Stromal cell of bone marrow (primary cell): ENCODE results near the gene HSP90AA1.
"Not testable (repeated sequence)": the region's sequence is repeated elsewhere in the genome, so short reads cannot be mapped to it uniquely, and the experiment has no call there.

Source experiments
- DNase-seq: peaks from one replicate; pipeline ENCODE4 v3.0.0-alpha.2; 2012; ENCODE audit warnings: low read depth

The HSP90AA1 gene

DNA sequence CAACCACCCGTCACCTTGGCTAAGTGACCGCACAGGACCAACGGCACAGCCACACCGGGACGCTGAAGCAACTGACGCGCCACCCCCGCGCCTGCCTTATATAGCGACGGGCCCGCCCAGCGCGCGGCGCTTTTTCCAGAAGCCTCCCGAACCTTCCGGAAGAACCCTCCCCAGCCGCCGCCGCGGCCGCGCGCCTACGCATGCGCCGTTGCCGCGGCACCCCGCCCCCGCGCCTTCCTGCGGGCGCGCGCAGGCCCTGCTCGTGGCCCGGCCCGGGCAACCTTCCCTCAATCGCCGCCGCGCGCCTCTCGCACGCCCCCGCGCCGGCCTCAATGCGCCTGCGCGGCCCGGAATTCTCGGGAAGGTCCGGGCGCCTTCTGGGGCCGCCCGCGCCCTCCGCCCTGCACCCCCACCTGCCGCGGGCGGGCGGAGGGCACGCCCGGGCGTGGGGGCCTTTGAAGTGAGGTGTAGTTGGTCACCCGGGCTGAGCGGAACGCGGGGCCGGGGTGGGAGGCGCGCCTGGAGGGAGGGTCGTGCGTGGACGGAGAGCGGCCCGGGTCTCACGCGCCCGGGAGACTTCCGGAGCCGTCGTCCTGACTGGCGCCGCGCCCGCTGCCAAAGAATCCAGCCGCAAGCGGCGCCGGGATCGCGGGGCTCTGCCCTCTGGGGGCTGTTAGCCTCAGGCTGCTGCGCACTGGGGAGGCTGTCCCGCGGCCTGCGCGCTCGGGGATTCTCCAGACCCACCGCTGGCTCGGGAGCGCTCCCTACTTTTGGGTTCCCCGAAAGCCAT lies at the start of gene HSP90AA1:
TSS of gene HSP90AA1 (minus strand) at position 73 of the 790 bp plus-strand sequence. CDS start 666 bp downstream, outside the sequence.
- peak; percentile 80 for DNase-seq

DNA sequence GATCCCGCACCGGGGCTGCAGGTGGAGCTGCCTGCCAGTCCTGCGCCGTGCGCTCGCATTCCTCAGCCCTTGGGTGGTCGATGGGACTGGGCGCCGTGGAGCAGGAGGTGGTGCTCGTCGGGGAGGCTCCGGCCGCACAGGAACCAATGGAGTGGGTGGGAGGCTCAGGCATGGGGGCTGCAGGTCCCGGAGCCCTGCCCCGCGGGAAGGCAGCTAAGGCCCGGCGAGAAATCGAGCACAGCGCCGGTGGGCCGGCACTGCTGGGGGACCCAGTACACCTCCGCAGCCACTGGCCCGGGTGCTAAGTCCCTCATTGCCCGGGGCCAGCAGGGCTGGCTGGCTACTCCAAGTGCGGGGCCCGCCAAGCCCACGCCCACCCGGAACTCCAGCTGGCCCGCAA lies 48.6 kb upstream of the HSP90AA1 start:
- not testable (repeated sequence) for DNase-seq

DNA sequence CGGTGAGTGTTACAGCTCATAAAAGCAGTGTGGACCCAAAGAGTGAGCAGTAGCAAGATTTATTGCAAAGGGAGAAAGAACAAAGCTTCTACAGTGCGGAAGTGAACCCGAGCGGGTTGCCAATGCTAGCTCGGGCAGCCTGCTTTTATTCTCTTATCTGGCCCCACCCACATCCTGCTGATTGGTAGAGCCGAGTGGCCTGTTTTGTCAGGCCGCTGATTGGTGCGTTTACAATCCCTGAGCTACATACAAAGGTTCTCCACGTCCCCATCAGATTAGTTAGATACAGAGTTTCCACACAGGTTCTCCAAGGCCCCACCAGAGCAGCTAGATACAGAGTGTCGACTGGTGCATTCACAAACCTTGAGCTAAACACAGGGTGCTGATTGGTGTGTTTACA lies 47.9 kb upstream of the HSP90AA1 start:
- DNase-seq, result not testable (repeated sequence)

DNA sequence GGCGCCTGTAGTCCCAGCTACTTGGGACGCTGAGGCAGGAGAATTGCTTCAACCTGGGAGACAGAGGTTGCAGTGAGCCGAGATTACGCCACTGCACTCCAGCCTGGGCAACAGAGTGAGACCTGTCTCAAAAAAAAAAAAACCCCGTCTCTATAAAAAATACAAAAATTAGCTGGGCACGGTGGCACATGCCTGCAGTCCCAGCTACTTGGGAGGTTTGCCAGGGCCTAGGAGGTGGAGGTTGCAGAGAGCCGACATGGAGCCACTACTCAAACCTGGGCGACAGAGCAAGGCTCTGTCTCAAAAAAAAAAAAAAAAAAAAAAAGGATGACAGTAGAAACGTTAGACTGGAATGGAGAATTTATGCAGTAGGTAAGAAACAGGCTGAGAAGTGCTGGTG lies 47.2 kb upstream of the HSP90AA1 start:
- DNase-seq, result not testable (repeated sequence)

DNA sequence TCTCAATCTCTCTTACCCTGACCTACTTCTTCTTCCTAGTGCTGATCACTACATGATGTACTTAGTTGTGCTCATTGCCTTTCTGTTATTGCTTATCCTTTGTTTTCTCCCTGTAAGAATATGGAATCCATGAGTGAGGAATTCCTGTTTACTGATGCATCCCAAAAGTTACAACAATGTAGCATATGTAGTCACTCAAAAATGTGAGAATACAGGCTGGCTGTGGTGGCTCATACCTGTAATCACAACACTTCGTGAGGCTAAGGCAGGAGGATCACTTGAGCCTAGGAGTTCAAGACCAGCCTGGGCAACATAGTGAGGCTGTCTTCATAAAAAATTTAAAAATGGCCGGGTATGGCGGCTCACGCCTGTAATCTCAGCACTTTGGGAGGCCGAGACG lies 44.9 kb upstream of the HSP90AA1 start:
- no peak for DNase-seq

DNA sequence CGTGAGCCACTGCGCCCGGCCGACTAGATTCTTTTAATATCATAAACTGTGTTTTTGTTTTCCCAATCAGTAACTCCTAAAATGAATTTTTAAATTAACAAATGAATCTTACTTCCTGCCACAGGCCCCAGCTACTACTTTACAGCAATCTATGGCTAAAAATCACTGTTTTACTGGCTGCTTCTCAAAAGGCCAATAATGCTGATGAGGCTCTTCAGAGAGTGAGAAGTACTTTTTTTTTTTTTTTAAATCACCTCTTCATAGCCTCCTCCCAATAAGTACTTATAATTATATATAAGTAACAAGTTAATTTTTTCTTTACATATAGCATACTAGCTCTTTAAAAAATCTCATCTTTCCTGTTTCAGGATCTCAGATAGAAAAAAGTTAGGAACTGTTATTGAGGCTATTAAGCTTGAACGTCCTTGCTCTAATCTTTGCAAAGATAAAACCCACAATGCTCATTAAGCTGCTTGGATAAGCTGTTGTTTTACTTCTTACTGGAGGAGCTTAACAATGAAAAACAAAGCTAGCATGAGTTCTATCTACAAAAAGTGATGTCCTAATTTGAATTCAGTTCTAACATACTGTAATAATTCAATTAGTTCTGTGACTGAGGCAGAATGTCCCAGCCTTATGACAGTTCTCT lies 40.1 kb upstream of the HSP90AA1 start:
- DNase-seq, result no peak

DNA sequence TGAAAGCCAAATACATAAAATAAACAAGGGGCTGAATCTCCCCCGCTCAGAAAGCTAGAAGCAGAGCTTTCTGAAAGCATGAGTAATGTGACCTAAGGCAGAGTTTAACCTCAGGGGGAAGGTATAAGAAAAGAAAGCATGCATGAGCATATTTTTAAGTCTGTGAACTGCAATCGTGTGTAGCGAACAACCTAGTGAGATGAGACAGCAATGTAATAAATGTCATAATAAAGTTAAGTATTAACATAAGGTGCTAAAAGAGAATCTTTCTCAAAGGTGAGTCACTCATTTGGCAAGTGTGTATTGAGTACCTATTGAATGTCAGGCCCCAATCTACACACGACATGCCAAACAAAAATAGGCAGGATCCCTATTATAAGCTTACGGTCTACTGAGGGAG lies 38.7 kb upstream of the HSP90AA1 start:
- no peak for DNase-seq

DNA sequence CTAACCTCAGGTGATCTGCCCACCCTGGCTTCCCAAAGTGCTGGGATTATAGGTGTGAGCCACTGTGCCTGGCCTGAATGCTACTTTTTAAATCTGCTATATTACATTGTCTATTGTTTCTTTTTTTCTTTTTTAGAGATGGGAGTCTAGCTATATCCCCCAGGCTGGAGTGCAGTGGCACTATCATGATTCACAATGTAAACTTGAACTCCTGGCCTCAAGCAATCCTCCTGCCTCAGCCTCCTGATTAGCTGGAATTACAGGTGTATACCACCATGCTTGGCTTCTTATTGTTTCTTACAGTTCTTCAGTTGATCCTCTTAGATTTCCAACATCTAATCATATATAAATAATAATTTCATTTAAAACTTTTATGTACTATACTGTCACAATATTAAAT lies 37.6 kb upstream of the HSP90AA1 start:
- no peak for DNase-seq

DNA sequence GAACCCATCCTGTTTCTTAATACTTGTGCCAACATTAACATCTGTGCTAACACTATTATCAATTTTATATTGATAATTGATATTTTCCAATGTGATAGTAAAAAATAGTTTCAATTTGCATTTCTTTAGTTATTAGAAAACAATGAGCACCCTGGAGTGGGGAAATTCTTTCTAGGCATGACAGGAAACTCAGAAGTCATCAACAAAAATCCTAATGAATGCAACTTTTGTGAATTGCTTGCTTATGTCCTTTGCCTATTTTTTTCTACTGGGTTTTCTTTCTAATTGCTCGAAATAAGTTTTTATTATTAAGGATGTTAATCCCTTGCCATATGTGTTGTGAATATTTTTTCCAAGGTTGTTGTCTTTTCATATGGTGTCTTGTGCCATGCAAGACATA lies 34.7 kb upstream of the HSP90AA1 start:
- no peak for DNase-seq

DNA sequence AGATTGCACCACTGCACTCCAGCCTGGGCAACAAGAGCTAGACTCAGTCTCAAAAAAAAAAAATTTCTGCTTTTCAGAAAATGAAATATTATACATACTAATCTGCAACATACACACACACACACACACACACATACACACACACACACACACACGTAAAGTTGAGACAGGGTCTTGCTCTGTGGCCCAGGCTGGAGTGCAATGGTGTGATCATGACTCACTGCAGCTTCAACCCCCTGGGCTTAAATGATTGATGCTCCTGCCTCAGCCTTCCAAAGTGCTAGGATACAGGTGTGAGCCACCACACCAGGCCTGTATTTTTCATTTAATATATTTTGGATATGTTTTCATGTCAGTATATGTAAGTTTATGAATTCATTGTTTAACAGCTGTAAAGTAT lies 34.0 kb upstream of the HSP90AA1 start:
- DNase-seq, result no peak

DNA sequence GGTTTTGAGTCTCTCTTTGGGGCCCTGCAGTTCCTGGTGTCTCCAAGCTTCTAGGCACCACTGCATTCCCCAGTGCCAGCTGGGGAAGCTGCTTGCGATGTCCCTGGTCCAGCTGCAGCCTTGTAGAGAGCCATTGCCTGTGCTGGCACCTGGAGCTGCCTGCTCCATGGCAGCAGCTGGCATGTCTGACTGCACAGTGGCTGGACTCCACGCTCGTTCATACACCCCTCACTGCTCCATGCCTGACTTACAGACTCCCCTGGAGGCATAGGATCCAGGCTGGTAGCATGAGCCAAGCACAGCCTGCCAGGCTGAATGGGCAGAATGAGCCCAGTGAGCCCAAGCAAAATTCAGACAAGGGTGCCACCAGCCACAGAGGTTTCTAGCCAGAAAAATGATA lies 31.0 kb upstream of the HSP90AA1 start:
- no peak for DNase-seq

DNA sequence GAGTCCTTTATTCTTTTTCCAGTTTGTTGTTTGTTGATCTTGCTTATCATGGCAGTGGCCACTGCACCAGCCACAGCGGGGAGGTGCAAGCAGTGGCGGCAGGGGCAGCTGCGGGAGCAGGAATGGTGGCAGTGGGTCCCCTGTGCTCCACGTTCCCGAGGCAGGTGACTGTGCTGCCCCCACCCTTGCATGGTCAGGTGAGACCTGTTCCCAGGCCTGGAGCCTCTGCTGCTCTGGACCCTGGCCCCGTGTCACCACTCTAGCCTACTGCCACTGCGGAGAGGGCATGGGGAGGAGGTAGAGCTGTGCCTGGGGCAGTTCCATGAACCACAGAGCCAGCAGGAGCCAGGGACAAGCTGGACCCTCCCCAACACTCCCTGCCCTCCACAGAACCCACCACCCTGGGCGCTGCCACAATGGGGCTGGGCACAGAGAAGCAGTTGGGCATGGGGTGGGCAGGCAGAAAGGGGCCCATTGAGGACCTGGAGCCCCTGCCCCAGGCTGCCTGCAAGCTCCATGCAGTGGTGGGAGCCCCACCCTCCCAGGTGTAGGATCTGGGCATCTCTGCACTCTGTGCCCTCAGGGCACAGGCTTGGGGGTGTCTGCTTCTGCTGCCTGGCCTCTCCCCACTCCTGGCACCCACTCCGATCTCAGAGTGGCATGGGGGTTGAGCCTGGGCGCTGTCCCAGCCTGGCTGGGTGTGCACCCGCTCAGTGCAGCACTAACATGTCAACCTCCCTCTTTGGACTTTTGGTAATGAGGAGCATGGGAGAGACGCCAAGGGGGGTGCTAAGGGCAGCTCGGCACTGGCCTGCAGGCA lies 29.7 kb upstream of the HSP90AA1 start:
- no peak for DNase-seq

DNA sequence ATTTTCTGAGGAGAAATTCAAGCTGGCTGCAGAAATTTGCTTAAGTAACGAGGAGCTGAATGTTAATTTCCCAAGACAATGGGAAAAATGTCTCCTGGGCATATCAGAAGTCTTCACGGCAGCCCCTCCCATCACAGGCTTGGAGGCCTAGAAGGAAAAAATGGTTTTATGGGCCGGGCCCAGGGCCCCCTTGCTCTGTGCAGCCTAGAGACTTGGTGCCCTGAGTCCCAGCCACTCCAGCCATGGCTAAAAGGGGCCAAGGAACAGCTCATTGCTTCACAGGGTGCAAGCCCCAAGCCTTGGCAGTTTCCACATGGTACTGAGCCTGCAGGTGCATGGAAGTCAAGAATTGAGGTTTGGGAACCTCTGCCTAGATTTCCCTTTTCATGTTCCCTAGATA lies 24.3 kb upstream of the HSP90AA1 start:
- DNase-seq, result no peak

DNA sequence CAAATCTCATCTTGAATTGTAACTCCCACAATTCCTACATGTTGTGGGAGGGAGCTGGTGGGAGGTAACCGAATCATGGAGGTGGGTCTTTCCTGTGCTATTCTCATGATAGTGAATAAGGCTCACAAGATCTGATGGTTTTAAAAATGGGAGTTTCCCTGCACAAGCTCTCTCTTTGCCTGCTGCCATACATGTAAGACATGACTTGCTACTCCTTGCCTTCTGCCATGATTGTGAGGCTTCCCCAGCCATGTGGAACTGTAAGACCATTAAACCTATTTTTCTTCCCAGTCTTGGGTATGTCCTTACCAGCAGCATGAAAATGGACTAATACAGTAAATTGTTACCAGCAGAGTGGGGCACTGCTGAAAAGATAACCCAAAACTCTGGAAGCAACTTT lies 22.5 kb upstream of the HSP90AA1 start:
- DNase-seq, result not testable (repeated sequence)

DNA sequence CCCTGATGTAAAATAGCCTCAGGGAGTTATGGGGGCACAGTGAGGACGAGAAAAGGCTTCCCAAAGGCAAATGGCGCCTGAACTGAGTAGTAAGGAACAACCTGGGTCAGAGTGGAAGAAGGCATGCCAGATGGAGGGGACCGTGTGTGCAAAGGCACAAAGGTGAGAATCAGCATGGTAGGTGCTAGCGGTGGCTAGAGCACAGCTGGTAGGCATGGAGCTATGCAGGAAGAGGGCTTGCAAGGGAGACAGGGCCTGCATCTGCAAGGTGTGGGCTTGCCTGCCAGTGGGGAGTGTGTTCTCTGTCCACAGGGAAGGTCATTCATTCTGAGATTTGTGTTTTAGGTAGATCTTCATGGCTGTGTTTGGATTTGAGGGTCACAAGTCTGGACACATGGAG lies 18.5 kb upstream of the HSP90AA1 start:
- DNase-seq, result no peak

DNA sequence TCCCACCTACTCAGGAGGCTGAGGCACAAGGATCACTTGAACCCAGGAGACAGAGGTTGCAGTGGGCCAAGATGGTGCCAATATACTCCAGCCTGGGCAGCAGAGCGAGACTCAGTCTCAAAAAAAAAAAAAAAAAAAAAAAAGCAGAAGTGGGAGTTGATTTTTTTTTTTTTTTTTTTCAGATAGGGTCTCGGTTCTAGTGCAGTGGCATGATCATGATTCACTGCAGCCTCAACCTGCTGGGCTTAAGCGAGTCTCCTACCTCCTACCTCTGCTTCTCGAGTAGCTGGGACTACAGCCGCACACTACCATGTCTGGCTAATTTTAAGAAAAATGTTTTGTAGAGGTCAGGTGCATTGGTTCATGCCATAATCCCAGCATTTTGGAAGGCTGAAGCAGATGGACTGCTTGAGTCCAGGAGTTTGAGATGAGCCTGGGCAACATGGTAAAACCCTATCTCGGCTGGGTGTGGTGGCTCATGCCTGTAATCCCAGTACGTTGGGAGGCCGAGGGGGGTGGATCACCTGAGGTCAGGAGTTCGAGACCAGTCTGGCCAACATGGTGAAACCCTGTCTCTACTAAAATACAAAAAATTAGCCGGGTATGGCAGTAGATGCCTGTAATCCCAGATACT lies 16.3 kb upstream of the HSP90AA1 start:
- DNase-seq, result no peak

DNA sequence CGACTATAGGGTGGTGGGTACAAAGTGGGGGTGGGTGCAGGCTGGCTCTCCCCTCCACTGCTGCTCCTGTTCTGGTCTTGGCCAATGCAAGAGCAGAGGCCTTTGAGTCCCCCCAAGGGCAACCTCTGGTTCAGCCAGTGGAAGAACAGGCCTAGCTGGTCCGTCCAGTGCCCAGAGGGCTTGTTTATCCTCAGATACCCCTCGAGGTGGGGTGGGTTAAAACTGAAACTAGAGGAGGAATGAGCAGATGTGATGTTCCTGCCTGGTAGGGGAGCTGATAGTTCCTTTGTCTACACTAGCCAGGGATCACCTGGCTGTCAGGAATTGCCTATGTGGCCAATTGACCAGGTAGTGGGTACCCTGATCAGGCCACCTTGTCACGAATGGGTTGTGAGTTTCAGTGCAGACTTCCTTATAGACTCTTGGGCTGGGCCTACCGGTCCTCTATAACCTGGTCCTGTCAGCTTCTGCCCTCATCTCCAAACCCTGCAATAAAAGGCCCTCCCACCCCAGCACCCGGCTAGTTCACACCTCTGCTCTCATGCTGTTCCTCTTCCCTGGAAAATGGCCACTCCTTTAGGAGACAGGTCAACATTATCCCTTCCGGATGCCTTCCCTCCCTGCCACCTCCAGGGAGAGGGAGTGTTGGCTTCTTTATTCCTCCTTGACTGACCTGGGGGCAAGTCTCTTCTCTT lies 10.7 kb upstream of the HSP90AA1 start:
- DNase-seq, result no peak

DNA sequence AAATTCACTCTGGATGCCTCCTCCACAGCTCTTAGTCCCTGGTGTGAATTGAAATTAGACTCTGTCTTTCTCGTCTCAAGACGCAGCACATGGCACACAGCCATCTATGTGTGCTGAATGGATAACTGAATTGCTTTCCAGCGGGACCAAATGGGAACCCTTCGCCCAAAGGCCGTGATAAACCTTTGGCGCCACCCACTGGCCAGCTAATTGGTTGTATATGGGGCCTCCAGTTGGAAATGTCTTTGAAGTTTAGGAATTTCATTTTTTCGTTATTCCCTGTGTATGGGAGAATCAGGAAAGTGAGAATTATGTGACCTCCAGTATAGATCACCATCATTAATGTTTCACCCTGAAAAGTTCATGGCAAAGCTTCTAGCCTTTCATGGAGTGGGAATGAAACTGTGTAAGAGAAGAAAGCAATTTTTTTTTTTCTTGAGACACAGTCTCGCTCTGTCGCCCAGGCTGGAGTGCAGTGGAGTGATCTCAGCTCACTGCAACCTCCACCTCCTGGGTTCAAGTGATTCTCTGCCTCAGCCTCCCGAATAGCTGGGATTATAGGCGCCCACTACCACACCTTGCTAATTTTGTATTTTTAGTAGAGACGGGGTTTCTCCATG lies 9.8 kb upstream of the HSP90AA1 start:
- peak; percentile 66 for DNase-seq

DNA sequence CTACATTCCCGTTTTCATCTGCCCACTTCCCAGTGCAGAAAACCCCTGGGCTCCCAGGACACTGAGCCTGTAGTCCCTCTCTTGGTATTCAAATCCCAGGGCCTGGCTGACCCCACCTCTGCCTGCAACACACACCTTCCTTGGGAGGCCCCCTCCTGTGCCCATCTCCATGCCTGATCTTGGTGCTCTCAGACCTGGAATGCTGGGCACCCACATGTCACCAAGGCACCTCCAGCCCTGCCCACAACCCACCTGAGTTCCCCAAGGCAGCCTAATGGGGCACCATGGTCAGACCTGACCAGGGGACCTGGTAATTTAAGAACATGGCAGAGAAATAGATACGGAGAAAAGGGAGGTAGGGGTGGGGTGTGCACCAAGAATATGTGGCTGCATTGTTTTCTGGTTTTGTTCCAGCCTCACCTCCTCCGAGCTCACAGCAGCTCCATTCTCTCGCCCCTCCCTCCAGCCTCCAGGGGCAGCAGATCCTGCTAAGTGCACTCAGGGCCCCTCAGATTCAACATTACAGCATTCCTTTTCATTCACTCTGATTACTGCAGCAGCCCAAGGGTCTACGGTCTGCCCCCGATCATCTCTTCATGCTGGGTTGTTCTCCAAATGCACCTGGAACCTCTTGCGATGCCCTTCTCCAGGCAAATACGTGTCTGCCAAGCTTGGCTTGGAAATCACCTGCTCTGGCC lies 9.2 kb upstream of the HSP90AA1 start:
- no peak for DNase-seq

DNA sequence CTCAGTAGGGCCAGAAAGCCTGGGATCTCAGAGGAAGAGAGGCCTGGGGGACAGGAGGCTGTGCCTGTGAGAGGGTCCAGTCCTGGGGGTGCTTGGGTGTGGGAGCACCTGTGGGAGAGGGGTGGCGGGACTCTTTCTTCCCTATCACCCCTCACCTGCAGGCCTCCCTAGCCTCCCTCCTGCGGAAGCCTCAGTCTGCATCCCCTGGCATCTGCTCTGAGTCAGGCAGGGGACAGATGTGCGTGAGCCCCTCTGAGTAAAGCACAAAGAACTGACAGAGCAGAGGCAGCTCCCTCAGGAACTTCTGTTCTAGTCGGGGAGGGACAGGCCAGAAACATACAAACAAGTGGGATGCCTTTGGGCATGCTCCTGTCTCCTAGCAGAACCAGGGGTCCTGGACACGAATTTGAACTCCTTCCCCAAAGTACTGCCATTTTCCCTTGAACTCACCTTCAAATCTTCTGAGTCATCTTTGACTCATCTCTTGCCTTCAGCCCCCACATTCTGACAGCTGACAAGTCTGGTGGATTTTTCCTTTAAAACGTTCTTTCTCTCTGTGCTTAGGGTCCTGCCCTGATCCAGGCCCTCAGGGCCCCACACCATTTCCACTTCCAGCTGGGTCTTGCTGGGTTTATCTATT lies 8.5 kb upstream of the HSP90AA1 start:
- DNase-seq, result no peak
